ENCODE data around the gene MRPL55. TPM values are rescaled to one million over a fixed set of nuclear protein-coding genes. Genes with fewer than 3 reads are reported as not detected.

Gene MRPL55
- polyA plus RNA-seq, 1 donor from 2014 or later = 168 TPM

GRCh38 chr1:228106800-228107054 is 2.4 kb downstream of the MRPL55 start:
- no peak overlapping the region for H3K27ac ChIP-seq (ENCODE audit: low read length)
- no peak overlapping the region for H3K9ac ChIP-seq (ENCODE audit: low read length)
- H3F3A ChIP-seq (ENCODE audit: insufficient read depth, low read length, poor library complexity, severe bottlenecking) = no peaks in the 10 kb centered on the region
- no peaks in the 10 kb centered on the region for H3K9me2 ChIP-seq (ENCODE audit: insufficient read depth, low read length)
- no peak overlapping the region for H3K4me2 ChIP-seq (ENCODE audit: low read length)
- TF ChIP-seq RAD21 (conservative IDR thresholded peaks at IDR 0.05) (no peak), POLR2AphosphoS5 (IDR thresholded peaks at IDR 0.05) (no peak), SMC3 (conservative IDR thresholded peaks at IDR 0.05; ENCODE audit: poor library complexity) (no peak)
- H4K20me1 ChIP-seq (ENCODE audit: insufficient read depth) = no peaks in the 10 kb centered on the region
- H3K79me2 ChIP-seq (replicated peaks; ENCODE audit: insufficient read depth, low read length) = peaks cover 19% of the 10 kb centered on the region
- H3K27me3 ChIP-seq (ENCODE audit: insufficient read depth, low read depth, low read length) = no peaks in the 10 kb centered on the region
- H2AFZ ChIP-seq (ENCODE audit: low read depth, low read length) = no peak overlapping the region
- H3K36me3 ChIP-seq (ENCODE audit: insufficient read depth, low read length) = no peaks in the 10 kb centered on the region
- H3K4me3 ChIP-seq (ENCODE audit: low read length) = no peak overlapping the region
- no peaks in the 10 kb centered on the region for H3K9me3 ChIP-seq (ENCODE audit: low read length)

GRCh38 chr1:228105996-228106799 is 2.9 kb downstream of the MRPL55 start:
- no peak overlapping the region for H3K4me3 ChIP-seq (ENCODE audit: low read length)
- H4K20me1 ChIP-seq (ENCODE audit: insufficient read depth) = no peaks in the 10 kb centered on the region
- H3K9me3 ChIP-seq (ENCODE audit: low read length) = no peaks in the 10 kb centered on the region
- H3K27me3 ChIP-seq (ENCODE audit: insufficient read depth, low read depth, low read length) = no peaks in the 10 kb centered on the region
- TF ChIP-seq SMC3 (conservative IDR thresholded peaks at IDR 0.05; ENCODE audit: poor library complexity) (no peak), EP300 (conservative IDR thresholded peaks at IDR 0.05; ENCODE audit: poor library complexity, severe bottlenecking) (no peak)
- H3K36me3 ChIP-seq (ENCODE audit: insufficient read depth, low read length) = no peaks in the 10 kb centered on the region
- no peaks in the 10 kb centered on the region for H3F3A ChIP-seq (ENCODE audit: insufficient read depth, low read length, poor library complexity, severe bottlenecking)
- H3K79me2 ChIP-seq (replicated peaks; ENCODE audit: insufficient read depth, low read length) = peaks cover 25% of the 10 kb centered on the region
- no peaks in the 10 kb centered on the region for H3K9me2 ChIP-seq (ENCODE audit: insufficient read depth, low read length)
- no peak overlapping the region for H3K9ac ChIP-seq (ENCODE audit: low read length)
- no peak overlapping the region for H3K27ac ChIP-seq (ENCODE audit: low read length)
- H2AFZ ChIP-seq (ENCODE audit: low read depth, low read length) = no peak overlapping the region
- H3K4me2 ChIP-seq (ENCODE audit: low read length) = no peak overlapping the region

- Histone ChIP-seq H2AFZ (ENCODE audit: low read depth, low read length) (no peak overlapping the region), H3K9me2 (ENCODE audit: insufficient read depth, low read length) (no peaks in the 10 kb centered on the region), H4K20me1 (ENCODE audit: insufficient read depth) (no peaks in the 10 kb centered on the region), H3K27ac (ENCODE audit: low read length) (no peak overlapping the region), H3K4me2 (ENCODE audit: low read length) (no peak overlapping the region), H3K9ac (ENCODE audit: low read length) (no peak overlapping the region), H3F3A (ENCODE audit: insufficient read depth, low read length, poor library complexity, severe bottlenecking) (no peaks in the 10 kb centered on the region), H3K36me3 (ENCODE audit: insufficient read depth, low read length) (no peaks in the 10 kb centered on the region), H3K4me3 (ENCODE audit: low read length) (no peak overlapping the region), H3K79me2 (replicated peaks; ENCODE audit: insufficient read depth, low read length) (peaks cover 28% of the 10 kb centered on the region), H3K27me3 (ENCODE audit: insufficient read depth, low read depth, low read length) (no peaks in the 10 kb centered on the region), H3K9me3 (ENCODE audit: low read length) (no peaks in the 10 kb centered on the region)
- TF ChIP-seq RAD21 (conservative IDR thresholded peaks at IDR 0.05) (no peak), REST (IDR thresholded peaks at IDR 0.05; ENCODE audit: borderline replicate concordance) (no peak), SMC3 (conservative IDR thresholded peaks at IDR 0.05; ENCODE audit: poor library complexity) (no peak), MXI1 (conservative IDR thresholded peaks at IDR 0.05; ENCODE audit: poor library complexity, severe bottlenecking) (no peak), EP300 (conservative IDR thresholded peaks at IDR 0.05; ENCODE audit: poor library complexity, severe bottlenecking) (no peak), POLR2AphosphoS5 (IDR thresholded peaks at IDR 0.05) (no peak), TAF1 (IDR thresholded peaks at IDR 0.05; ENCODE audit: low read depth) (no peak)
These were observed 3.7 kb downstream of the MRPL55 start for GRCh38 chr1:228105270-228105995.
